Posterior cingulate gyrus (tissue), 11 donors: ENCODE measurements around the gene MKRN1.
"Not testable (repeated sequence)": the region's sequence is repeated elsewhere in the genome, so short reads cannot be mapped to it uniquely, and the experiment has no call there.

Experiments used
- DNase-seq, 10 donors: peaks; one replicate each; pipeline versions ENCODE4 v3.0.0 to v3.0.0-alpha.2; 2020 to 2021; ENCODE audit warnings: mixed read lengths in 3 of 10
- intact Hi-C: fragments of 100-400 bp; cut with DNase I; formaldehyde crosslinking; loops from one replicate; pipeline ENCODE4 v1.15.1; 2023

Gene MKRN1

GRCh38 chr7:140489026-140489359 is 9.7 kb upstream of the MKRN1 start:
- intact Hi-C loops = no loop called here
- no peak for DNase-seq

- intact Hi-C loops = no loop called here
- DNase-seq = peak in 1 of 10 donors; percentile 1
These were observed 6.4 kb upstream of the MKRN1 start for GRCh38 chr7:140485500-140486265.

- DNase-seq = peak in 1 of 10 donors; percentile 7
- intact Hi-C loops = no loop called here
These were observed 5.7 kb upstream of the MKRN1 start for GRCh38 chr7:140484951-140485499.

- DNase-seq = peak in 1 of 10 donors; percentile 6
- intact Hi-C loops = no loop called here
These were observed 5.2 kb upstream of the MKRN1 start for GRCh38 chr7:140484479-140484878.

- DNase-seq = no peak
- intact Hi-C loops = loop anchor here (5.0 to 10.0 kb wide), 2 partner anchors 173 to 535 kb away; partner anchors contain the start of gene MRPS33
These were observed 407 bp upstream of the MKRN1 start for GRCh38 chr7:140479739-140480084.

DNA sequence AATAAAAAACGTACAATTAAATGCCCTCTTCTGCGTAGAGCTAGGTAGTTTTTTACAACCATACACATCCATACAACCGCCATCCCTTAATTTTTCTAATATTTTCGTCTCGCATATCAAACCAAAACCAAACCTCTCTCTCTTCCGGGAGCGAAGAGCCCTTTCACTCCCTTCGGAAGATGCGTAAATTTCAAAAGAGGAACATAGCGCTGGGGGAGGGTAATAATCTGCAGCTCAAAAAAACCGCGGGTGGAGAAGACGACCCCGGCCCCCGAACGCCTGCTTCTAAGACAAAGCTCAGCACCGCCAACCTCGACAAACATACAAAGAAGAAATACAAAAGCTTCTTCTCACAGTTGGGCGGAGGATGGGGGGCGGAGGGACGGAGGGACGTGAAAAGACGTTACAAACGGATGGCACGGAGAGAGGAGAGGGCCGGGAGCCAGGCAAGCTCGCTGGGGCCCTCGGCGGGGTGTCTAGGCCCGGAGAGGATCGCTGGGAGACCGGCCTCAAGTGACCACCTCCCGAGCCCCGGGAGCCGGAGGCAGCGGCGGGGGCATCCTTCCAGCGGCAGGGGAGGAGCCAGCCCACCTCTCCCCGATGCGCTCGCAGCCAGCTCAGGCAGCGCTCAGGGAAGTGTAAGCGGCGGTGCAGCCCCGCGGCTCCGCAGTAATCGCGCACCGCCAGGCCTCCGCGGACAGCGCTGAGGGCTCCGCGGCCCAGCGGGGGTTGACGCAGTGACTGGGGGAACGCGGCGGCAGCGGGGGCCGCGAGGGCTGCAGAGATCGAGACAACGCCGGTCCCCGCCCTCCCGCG is 851 bp downstream of the MKRN1 start:
- peak; percentile 19 to 91 (median 30) for DNase-seq
- intact Hi-C loops = loop anchor here (5.0 to 10.0 kb wide), 2 partner anchors 174 to 536 kb away; partner anchors contain the start of gene MRPS33

- intact Hi-C loops = loop anchor here (5.0 to 10.0 kb wide), 2 partner anchors 176 to 538 kb away; partner anchors contain the start of gene MRPS33
These were observed 2.5 kb downstream of the MKRN1 start for GRCh38 chr7:140476698-140477261.

GRCh38 chr7:140475747-140476333 is 3.5 kb downstream of the MKRN1 start:
- intact Hi-C loops = loop anchor here (5.0 to 10.0 kb wide), 2 partner anchors 176 to 539 kb away; partner anchors contain the start of gene MRPS33
- DNase-seq = peak in 2 of 10 donors; percentile 17 to 19

More at GRCh38 chr7:140476698-140477261, 2.5 kb downstream of the MKRN1 start:
- DNase-seq = no peak

GRCh38 chr7:140463111-140463510 is 16.2 kb downstream of the MKRN1 start:
- no peak for DNase-seq
- intact Hi-C loops = no loop called here

- intact Hi-C loops = no loop called here
- no peak for DNase-seq
These were observed 20.4 kb downstream of the MKRN1 start for GRCh38 chr7:140458916-140459315.

- intact Hi-C loops = no loop called here
- no peak for DNase-seq
These were observed 21.1 kb downstream of the MKRN1 start for GRCh38 chr7:140458201-140458600.

DNA sequence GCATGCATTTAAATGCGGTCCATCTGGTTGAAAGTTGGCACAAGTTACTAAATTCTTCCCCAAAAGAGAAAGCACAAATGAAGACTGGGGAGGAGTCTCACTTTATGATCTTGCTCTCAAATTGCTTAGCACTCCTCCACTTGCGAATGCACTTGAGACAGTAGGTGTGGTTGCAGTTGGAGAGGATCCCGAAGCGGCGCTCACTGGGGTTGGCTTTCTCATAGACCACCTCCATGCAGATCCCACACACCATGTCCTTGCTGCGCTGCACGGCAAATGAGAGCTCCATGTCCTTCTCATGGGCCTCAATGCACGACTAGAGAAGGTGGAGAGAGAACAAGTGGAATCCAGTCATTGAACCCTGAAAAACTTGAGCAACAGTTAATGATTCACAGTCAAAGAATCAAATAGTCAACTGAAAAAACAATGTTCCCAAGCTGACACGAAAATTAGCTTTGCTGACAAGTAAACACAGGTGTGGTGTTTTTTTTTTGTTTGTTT is 22.7 kb downstream of the MKRN1 start:
- intact Hi-C loops = no loop called here
- DNase-seq = peak in 3 of 10 donors; percentile 6 to 82 (median 22)

- peak in 1 of 10 donors; percentile 6 for DNase-seq
- intact Hi-C loops = no loop called here
These were observed 23.6 kb downstream of the MKRN1 start for GRCh38 chr7:140455743-140456142.

GRCh38 chr7:140454657-140455015 is 24.7 kb downstream of the MKRN1 start:
- DNase-seq = no peak
- intact Hi-C loops = no loop called here

- intact Hi-C loops = not testable (repeated sequence)
These were observed 25.3 kb downstream of the MKRN1 start for GRCh38 chr7:140453785-140454656.

DNA sequence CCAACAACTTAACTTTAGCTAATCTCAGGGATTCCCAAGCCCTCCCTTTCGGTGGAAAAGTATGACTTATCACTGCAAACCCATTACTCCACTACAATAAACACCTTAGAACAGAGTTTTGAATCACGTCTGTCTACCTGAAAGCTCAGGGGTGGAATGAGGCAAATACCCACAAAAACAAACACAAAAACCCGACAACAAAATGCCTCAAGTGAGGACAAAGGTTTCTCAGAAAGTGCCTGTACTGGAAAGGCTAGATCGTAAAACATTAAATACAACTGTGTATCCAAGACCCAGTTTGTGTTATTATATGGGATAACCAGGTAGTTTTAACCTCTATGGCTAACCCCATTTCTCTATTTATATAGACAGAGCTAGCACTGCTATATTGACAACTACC is 26.0 kb downstream of the MKRN1 start:
- DNase-seq = no peak
- intact Hi-C loops = no loop called here

More at GRCh38 chr7:140453785-140454656, 25.3 kb downstream of the MKRN1 start:
- peak in 1 of 10 donors; percentile 30 for DNase-seq

- no peak for DNase-seq
- intact Hi-C loops = no loop called here
These were observed 27.6 kb downstream of the MKRN1 start for GRCh38 chr7:140451716-140452115.

DNA sequence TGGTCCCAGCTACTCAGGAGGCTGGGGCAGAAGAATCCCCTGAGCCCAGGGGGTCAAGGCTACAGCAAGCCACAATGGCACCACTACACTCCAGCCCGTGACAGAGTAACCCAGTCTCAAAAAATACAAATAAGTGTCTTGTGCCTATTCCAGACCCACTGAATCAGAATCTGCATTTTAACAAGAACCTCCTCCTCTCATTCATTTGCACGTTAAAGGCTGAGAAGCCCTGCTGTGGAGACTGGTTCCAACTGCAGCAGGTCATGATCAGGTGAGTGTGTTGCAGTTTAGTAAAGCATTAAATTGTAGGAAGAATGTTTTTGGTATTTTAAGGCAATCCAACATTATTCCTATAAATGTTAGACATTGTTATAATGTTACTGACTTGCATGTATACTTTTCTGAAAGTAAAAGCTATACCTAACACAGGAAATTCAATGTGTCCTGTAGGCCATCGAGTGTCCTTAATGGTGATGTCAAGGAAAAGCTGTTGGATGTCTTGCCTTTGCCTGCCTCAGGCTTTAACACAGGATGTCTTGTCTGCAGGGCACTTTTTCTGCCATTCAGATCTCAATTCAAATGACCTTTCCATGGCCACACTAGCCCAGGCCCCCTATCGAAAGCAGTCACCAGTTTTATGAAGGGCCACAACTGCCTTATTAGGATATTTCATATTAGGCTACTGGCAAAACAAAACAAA is 30.4 kb downstream of the MKRN1 start:
- intact Hi-C loops = no loop called here
- peak in 1 of 10 donors; percentile 4 for DNase-seq

GRCh38 chr7:140447841-140448240 is 31.5 kb downstream of the MKRN1 start:
- intact Hi-C loops = no loop called here
- DNase-seq = no peak
